Stimulated activated CD8-positive, alpha-beta memory T cell treated with anti-CD3 and anti-CD28 coated beads, Interleukin-15, amount 100 ng/mL, for 48 hours (primary cell): ENCODE measurements around the gene GPR62.

Experiments used
- DNase-seq, 2 donors: peaks; one replicate each; pipeline ENCODE4 v3.0.0-alpha.2; 2020; ENCODE audit warnings: low read depth in 2 of 2

GPR62 gene

DNA sequence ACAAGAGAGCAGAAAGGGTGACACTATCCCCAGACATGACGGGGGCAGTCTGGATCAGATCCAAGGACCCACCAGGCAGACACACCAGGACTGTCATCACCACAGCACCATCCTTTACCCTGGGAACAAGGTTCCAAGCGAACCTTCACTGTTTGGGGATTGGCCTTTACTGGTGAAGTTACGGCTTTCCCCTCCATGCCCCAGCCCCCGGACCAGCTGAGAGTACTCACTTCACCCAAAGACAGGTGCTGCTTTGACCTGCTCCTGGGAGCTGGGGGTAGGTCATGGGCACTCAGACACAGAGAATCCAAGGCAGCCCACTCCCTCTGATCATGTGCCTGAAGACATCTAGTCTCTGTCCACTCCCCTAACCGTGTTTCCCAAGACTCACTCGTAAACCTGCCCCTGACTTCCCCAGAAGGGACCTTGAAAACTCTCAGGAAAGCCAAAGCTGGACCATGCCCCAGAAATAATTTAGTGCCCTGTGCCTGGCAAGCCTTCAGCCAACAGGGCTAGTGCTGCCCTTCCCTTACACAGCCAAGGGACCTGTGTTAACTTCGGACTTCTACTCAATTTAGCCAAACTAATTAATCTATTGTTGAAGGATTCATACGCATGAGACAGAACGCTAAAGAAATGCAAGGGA, 16.3 kb upstream of the GPR62 start:
- DNase-seq, result no peak

DNA sequence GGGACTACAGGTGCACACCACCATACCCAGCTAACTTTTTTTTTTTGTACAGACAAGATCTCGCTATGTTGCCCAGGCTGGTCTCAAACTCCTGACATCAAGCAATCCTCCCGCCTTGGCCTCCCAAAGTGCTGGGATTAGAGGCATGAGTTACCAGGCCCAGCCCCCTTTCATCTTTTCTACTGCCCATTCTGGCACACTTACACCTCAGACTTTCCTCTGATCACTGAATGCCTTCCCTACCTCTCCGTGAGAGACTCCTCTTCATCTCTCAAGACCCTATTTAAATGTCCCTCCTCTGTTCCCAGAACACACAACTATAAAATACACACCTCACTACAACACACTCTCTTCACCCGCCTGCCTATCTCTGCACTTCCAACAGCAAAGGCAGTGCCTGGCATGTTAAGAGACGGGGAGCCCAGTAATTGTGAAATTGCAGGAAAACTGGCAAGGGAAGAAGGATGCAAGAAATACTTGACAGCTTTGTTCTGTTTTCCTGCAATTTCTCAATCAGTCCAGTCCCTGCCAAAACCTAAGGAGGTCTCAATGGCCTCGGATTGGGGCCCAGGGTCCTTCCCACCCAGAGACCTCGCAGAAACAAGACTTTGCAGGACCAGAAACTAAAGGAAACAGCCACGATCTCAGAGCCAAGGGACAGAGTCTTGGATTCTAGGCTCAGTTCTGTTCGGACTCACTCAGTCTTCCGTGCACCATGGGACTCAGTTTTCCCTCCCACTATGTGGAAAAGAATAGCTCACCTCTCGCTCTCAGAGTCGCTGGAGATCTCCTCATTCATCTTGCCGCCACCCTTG, 14.3 kb upstream of the GPR62 start:
- DNase-seq, result no peak

DNA sequence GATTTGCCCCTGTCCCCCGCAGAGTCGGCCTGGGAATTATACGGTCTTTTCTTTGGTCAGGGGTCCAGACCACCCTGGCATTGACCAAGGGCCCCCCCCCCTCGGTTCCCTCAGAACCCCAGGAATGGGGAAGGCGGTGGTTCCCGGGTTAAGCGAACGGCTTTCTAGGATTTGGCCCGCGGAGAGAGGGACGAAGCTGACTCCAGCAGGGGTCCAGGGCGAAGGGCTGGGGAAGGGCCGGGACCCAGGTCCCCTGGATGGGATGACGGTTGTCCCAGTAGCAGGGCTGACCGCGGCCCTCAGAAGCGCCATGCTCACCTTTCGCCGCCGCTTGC, 13.8 kb upstream of the GPR62 start:
- no peak for DNase-seq

DNA sequence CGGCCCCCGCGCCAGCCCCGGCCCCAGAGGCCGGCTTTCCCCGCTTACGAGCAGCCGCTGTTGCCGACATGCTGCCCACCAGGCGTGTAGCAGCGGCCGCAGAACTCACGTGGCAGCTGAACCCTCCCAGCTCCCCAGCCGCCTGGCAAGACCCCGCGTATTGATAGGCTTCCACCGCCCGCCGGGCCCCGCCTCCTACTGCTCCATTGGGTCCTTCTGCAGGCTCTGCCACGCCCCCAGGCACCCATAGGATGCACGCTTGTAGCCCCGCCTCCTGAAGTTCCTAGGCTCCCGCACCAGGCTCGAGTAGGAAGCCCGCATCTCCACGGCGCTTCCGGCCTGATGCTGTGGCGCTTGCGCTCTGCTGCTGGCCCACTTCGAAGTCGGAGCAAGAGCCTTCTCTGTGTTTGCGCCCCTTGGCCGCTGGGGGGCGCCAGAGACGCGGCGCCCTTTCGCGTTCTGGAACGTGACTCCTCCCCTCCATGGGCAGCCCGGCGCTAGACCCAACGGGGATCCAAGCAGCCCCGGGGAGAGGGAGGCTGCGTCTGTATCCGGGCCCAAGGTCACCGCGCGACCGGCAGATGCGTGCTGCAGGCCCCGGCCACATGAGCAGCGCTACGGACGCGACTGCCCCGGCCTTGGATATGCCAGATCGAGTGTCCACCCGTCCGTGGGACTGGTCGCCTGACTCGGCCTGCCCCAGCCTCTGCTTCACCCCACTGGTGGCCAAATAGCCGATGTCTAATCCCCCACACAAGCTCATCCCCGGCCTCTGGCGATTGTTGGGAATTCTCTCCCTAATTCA, 13.2 kb upstream of the GPR62 start, which contains the start of the genes PARP3 and RRP9:
PARP3 (plus strand) TSS at position 566 of the 805 bp plus-strand sequence. CDS start 993 bp downstream, outside the sequence.
RRP9 (minus strand) TSS at position 107 of the 805 bp plus-strand sequence; CDS start at position 70, 37 bp downstream.
- DNase-seq, result peak; percentile 100

DNA sequence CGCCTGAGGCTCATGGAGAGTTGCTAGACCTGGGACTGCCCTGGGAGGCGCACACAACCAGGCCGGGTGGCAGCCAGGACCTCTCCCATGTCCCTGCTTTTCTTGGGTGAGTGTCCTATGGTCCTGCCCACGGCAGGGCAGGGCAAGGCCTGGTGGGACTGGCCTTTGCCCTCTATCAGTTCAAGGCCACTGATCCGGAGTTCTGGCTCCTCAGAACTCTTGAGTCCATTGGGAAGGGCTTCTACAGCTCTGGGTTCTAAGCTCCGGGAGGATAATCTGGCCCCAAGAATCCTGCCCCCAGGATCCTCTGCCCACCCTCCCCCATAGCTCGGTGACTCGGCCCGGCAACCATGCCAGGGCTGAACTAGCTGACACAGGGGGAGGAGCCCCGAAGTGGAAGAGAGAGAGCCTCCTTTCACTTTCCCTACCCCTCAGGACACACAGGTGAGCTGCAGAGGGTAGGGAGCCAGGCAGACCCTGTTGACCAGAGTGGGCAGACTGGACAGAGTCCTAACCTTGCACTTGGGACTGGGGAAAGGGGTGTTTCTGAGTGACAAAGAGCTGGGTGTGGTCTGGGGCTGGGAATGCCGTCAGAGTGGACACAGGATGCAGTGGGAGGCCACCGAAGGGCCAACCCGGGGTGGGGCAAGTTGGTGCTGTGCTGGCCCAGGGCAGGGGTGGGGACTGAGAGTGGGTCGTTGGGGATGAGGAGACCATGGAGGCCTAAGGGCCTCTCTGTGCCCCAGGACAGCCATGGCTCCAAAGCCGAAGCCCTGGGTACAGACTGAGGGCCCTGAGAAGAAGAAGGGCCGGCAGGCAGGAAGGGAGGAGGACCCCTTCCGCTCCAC, 12.4 kb upstream of the GPR62 start:
- peak; percentile 34 to 39 for DNase-seq

DNA sequence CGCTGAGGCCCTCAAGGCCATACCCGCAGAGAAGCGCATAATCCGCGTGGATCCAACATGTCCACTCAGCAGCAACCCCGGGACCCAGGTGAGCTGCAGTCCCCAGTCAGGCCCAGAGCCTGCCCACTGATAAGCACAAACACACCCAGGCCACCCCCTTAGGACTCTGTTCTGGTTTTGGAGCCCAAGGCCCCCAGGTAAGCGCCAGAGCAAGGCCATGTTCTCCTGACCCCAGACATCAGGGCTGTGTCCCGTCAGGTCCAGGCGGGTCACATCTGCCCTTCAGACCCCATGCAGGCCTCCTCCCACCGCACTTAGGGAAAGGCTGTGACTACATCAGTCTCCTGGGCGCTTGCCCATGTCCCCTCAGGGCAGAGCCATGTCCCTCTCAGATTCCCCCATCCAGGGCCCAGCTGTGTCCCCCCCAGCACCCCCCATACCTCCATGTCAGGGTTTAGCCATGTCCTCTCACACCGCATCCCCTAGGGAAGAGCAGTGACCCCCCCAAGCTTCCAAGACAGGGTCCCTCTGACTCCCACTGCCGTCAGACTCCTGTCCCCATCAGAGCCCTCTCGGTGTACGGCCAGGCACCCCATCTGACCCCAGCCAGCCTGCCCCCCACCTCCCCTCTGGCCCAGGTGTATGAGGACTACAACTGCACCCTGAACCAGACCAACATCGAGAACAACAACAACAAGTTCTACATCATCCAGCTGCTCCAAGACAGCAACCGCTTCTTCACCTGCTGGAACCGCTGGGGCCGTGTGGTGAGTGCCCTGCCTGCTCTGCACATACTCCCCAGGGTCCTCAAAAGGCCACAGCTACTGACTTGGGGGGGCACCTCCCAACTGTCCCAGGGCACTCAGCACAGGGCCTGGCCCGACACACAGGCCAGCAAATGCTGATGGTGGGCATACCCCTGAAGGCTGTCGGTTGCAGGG, 11.5 kb upstream of the GPR62 start:
- DNase-seq, result no peak

DNA sequence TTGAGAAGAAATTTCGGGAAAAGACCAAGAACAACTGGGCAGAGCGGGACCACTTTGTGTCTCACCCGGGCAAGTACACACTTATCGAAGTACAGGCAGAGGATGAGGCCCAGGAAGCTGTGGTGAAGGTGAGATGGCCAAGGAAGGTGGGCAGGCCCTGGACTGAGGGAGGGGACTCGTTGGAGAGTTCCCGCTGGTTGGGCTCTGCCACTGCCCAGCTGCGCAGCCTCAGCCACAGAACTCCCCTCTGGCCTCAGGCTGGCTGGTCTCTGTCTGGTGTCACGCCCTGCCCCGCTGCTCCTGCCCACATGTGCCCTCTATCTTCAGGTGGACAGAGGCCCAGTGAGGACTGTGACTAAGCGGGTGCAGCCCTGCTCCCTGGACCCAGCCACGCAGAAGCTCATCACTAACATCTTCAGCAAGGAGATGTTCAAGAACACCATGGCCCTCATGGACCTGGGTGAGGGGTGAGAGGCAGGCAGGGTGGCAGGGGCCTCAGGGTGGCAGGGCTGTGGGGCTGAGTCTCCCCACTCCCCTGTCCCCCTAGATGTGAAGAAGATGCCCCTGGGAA, 10.6 kb upstream of the GPR62 start:
- no peak for DNase-seq

DNA sequence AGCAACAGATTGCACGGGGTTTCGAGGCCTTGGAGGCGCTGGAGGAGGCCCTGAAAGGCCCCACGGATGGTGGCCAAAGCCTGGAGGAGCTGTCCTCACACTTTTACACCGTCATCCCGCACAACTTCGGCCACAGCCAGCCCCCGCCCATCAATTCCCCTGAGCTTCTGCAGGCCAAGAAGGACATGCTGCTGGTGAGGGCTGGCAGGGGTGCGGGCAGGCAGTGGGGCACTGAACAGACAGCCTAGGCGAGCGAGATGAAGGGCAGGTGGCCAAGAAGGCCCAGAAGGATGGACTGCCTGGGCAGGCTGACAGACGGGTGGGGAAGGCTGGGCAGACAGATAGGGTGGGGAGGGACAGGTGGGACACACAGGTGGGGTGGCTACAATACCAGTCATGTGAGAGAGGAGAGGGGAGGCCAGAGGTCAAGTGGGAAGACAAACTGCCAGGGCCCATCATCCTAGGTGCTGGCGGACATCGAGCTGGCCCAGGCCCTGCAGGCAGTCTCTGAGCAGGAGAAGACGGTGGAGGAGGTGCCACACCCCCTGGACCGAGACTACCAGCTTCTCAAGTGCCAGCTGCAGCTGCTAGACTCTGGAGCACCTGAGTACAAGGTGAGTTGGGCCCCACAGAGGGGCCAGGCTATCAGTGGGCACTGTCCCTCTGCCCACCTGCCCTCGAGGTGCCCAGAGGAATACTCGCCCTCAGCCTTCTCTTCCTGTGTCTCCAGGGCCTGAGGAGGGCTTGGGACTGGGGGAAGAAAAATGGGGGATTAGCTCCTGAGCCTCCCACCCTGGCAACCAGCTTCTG, 9.9 kb upstream of the GPR62 start:
- no peak for DNase-seq

DNA sequence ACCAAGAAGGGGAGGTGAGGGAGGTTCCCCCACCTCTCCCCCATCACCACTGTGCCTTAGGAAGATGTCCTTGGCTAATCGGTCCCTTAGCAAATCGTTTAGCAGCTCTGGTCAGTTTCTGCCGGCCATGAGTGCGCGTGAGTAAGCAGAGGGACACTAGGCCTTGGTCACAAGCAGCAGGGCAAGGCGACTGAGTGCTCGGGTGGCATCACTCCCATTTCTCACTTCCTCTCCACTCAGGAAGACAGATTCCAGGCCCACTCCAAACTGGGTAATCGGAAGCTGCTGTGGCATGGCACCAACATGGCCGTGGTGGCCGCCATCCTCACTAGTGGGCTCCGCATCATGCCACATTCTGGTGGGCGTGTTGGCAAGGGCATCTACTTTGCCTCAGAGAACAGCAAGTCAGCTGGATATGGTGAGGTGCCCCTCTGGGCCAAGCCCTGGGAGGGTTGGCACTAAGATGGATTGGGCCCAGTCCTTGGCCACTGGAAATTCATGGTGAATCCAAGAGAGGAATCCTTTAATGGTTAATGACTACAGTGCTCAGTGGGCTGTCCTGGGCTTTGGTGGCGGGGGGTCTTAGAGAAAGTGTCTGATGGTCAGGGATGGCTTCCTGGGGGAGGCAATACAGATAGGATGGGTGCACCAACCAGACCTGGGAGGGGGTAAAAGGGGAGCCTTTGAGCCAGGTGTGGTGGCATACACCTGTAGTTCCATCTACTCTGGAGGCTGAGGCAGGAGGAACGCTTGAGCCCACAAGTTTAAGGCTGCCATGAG, 9.1 kb upstream of the GPR62 start:
- no peak for DNase-seq

DNA sequence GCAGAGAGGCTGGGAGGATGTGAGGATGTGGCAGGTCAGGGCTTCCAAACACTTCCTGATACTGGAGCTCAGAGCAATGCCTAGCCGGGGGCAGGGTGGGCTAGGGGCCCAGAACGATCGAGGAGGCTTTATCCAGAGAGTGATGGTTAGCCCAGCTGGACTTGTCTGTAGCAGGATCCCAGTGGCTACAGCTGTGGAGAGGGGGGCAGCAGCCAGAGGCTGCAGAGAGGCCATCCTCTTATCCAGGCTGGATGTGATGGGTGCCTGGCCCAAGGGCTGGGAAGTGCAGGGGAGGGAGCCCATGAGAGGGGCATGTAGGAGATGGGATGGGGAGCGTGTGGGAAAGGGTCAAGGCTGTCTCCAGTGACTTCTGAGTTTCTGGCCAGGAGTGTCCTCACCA, 8.4 kb upstream of the GPR62 start:
- DNase-seq, result no peak

DNA sequence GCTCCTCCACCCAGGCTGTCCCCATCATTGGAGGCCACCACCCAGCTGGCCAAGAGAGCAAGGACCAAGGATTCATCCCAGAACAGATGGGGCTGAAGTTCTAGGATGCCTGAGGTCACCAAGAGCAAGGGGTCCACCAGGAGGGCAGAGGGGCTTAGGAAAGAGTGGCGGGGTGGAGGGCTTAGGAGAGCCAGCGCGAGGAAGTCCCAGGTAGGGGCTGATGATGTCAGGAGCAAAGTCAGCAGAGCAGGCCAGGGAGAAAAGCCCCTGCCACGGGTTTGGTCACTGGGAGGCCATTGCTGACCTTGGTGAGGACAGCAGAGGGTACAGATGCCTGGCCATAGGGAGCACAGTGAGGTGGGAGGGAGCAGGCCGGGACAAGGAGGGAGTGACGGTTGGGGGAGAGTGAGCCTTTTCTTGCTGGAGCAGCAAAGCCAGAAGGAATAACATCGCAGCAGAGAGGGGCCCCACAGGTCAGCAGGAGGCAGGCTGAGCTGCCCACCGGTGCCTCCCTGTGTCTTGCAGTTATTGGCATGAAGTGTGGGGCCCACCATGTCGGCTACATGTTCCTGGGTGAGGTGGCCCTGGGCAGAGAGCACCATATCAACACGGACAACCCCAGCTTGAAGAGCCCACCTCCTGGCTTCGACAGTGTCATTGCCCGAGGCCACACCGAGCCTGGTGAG, 7.8 kb upstream of the GPR62 start:
- no peak for DNase-seq

DNA sequence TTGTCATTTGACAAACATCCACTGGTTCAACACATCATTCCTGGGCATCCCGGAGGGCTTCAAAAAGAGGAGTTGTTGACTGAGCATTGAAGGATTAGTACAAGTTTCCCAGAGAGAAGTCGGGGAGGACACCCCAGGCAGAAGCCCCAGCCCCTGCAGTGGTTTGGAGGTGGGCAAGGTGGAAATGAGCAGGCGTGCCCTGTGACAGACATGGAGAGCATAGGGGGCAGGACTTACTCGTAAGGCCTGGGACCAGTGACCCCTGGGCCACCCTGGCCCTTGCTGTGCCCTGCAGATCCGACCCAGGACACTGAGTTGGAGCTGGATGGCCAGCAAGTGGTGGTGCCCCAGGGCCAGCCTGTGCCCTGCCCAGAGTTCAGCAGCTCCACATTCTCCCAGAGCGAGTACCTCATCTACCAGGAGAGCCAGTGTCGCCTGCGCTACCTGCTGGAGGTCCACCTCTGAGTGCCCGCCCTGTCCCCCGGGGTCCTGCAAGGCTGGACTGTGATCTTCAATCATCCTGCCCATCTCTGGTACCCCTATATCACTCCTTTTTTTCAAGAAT, 7.1 kb upstream of the GPR62 start:
- no peak for DNase-seq

DNA sequence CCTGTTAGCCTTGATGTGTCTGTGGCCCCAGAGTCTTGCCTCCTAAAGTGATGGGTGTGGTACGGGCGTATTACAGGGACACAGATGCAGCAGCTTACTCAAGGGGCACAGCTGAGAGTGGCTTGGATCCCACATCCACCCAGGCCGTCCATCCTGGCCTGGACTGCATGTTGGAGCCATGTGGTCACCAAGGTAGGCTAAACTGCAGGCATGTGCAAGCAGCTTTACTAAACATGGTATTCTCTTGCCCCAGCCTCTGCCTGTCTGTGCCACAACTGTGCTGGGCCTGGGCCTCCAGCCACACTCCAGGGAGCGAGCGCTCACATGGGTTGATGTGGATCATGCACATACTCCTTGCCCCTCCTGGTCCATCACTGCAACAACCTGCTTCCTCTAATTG, 6.1 kb upstream of the GPR62 start:
- no peak for DNase-seq

DNA sequence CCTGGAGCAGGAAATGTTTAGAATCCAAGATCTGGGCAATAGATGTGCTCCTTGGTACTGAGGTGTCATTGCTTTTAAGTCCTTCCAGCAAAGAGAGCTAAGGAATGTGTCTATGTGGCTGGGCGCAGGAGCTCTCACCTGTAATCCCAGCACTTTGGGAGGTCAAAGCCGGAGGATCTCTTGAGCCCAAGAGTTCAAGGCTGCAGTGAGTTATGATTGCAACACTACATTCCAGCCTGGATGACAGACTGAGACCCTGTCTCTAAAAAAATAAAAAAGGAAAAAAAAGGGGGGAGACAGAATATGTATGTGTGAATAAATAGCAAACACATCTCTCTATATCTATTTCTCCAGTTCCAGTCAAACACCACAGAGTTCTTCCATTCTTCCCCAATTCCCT, 4.3 kb upstream of the GPR62 start:
- no peak for DNase-seq

DNA sequence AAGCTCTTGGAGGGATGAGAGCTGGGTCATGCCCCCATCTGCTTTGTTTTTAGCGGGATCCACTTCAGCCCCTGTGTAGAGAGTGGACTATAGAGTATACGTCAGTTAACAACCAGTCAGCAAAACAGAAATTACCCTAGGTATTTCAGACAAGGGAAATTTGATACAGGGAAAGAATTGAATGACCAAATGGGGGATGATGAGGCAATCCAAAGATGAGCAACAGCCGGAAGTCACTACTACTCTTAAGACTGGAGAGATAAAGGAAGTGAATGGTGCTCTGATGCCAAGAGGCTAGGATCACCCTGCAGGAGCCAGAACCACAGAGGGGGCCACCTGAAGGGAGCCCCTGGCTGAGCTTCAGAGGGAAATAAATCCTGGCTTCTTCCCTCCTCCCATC, 1.7 kb upstream of the GPR62 start:
- no peak for DNase-seq

DNA sequence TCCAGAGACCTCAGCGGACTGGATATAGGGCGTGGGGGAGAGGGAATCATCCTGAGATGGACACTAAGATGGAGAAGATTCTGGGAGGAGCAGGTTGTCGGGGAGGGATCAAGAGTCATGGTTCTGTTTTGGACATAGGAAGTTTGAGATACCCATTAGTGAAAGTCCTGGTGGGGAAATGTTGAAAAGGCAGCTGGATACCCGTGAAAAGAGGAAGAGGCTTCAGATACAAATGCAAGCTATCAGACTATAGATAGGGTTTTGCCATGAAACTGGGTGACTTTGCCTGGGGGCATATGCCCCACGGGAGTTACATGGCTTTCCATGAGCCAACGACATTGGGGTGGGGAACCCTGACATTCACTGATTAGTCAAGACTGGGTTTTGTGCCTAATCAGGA, 1.1 kb upstream of the GPR62 start:
- DNase-seq, result no peak

DNA sequence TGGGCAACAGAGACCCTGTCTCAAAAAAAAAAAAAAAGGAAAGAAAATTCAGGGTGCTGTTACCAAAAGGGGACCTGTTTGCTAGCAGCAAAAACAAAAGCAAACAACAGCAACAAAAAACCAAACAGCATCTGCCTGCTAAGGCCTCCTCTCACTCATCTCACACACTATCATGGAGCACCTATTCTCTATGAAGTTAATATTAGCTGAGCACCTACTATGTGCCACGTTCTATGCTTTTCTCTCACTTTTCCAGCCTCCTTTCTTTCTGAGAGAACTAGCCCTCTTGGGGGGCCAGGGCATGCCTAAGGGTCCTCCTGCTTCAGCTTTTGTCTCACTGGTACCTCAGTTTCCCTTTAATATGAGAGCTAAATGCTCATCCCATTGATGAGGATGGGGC, 468 bp upstream of the GPR62 start:
- no peak for DNase-seq
